ENCODE measurements around the gene CDH4.

DNA sequence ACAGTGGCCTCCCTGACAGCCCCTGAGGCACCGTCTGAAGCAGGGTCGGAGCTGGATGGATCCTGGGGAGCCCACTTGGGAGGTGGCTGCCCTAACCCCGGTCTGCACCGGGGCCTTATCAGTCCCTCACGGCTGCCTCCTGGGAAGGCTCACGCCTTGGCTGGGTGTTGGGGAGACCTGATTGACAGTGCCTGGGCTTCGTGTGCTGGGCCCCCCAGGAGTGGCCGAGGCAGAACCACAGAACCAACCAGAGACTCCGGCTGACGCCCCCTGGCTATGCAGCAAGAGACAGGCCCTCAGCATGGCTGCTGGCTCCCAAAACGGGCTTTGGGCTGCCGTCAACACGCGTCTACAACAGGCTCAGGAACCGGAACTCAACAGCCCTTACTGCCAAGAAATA is 594.0 kb downstream of the CDH4 start:
- TF ChIP-seq POLR2A (IDR thresholded peaks at IDR 0.05; ENCODE audit: low read length): no peak
- no peak for TF ChIP-seq GATA1 (IDR thresholded peaks at IDR 0.05; ENCODE audit: low read depth, low read length)
